Measurements from ENCODE around the gene MLH3. TPM values are rescaled to one million over a fixed set of nuclear protein-coding genes. Genes with fewer than 3 reads are reported as not detected.

Gene MLH3
- total and polyA plus RNA-seq, 2 experiments from 2014 or later, result 10.7 to 14.7 TPM

GRCh38 chr14:75015496-75015895, 35.8 kb downstream of the MLH3 start:
- no peaks in the 10 kb centered on the region for H3K9me3 Mint-ChIP-seq
- H3K4me1 Mint-ChIP-seq, result no peaks in the 10 kb centered on the region
- peaks cover 9% of the 10 kb centered on the region for H3K36me3 ChIP-seq (ENCODE audit: insufficient read depth)
- no peak for DNase-seq (ENCODE audit: low spot score)
- no peaks in the 10 kb centered on the region for H3K79me2 ChIP-seq (replicated peaks; ENCODE audit: insufficient read depth)
- TF ChIP-seq CREB1 (CRISPR knock-in tag; IDR thresholded peaks at IDR 0.05; ENCODE audit: low read depth) (no peak), ZNF462 (CRISPR knock-in tag; IDR thresholded peaks at IDR 0.05) (no peak)
- H4K20me1 ChIP-seq (replicated peaks; ENCODE audit: insufficient read depth), result no peaks in the 10 kb centered on the region
- H3K4me1 ChIP-seq (ENCODE audit: insufficient read depth), result no peaks in the 10 kb centered on the region
- H3F3A ChIP-seq (replicated peaks; ENCODE audit: low read depth), result no peaks in the 10 kb centered on the region
- no peak overlapping the region for H3K4me3 ChIP-seq
- no peaks in the 10 kb centered on the region for H3K27me3 ChIP-seq (ENCODE audit: insufficient read depth)
- peaks cover 14% of the 10 kb centered on the region for H3K36me3 Mint-ChIP-seq (ENCODE audit: low read depth)
- ATAC-seq, result no peak
- no peak overlapping the region for H2AFZ ChIP-seq
- no peaks in the 10 kb centered on the region for H3K27me3 Mint-ChIP-seq (ENCODE audit: insufficient read depth, low read depth, poor library complexity)
- no peaks in the 10 kb centered on the region for H3K9me2 ChIP-seq (ENCODE audit: insufficient read depth)
- no peak overlapping the region for H3K27ac Mint-ChIP-seq
- no peak overlapping the region for H3K4me3 Mint-ChIP-seq
- no peak overlapping the region for H3K4me2 ChIP-seq
- no peak overlapping the region for H3K27ac ChIP-seq (ENCODE audit: low read depth)

GRCh38 chr14:75013290-75013689, 38.0 kb downstream of the MLH3 start:
- no peaks in the 10 kb centered on the region for H3K9me2 ChIP-seq (ENCODE audit: insufficient read depth)
- no peak overlapping the region for H3K4me2 ChIP-seq
- H2AFZ ChIP-seq, result no peak overlapping the region
- Mint-ChIP-seq H3K36me3 (ENCODE audit: low read depth) (peaks cover 19% of the 10 kb centered on the region), H3K4me3 (no peak overlapping the region), H3K9me3 (no peaks in the 10 kb centered on the region), H3K4me1 (no peaks in the 10 kb centered on the region), H3K27ac (no peak overlapping the region), H3K27me3 (ENCODE audit: insufficient read depth, low read depth, poor library complexity) (no peaks in the 10 kb centered on the region)
- no peaks in the 10 kb centered on the region for H3K27me3 ChIP-seq (ENCODE audit: insufficient read depth)
- H3K4me3 ChIP-seq, result no peak overlapping the region
- DNase-seq (ENCODE audit: low spot score) (no peak), ATAC-seq (no peak)
- H3K27ac ChIP-seq (ENCODE audit: low read depth), result no peak overlapping the region
- H3F3A ChIP-seq (replicated peaks; ENCODE audit: low read depth), result no peaks in the 10 kb centered on the region
- H3K4me1 ChIP-seq (ENCODE audit: insufficient read depth), result no peaks in the 10 kb centered on the region
- peaks cover 6% of the 10 kb centered on the region; the same call in 1 of the 2 replicates for H3K36me3 ChIP-seq (ENCODE audit: insufficient read depth)
- no peaks in the 10 kb centered on the region for H3K79me2 ChIP-seq (replicated peaks; ENCODE audit: insufficient read depth)
- no peaks in the 10 kb centered on the region for H4K20me1 ChIP-seq (replicated peaks; ENCODE audit: insufficient read depth)
- TF ChIP-seq ZNF114 (CRISPR knock-in tag; IDR thresholded peaks at IDR 0.05) (no peak), NANOG (IDR thresholded peaks at IDR 0.05; ENCODE audit: borderline replicate concordance) (no peak), CTCF (conservative IDR thresholded peaks at IDR 0.05; ENCODE audit: low read depth in 2 of 2) (no peak), ETS1 (IDR thresholded peaks at IDR 0.05) (no peak), EZH2phosphoT487 (IDR thresholded peaks at IDR 0.05; ENCODE audit: unreplicated experiment) (no peak), REST (IDR thresholded peaks at IDR 0.05; ENCODE audit: unreplicated experiment) (no peak), JUNB (IDR thresholded peaks at IDR 0.05; ENCODE audit: unreplicated experiment) (no peak), CREB1 (CRISPR knock-in tag; IDR thresholded peaks at IDR 0.05; ENCODE audit: low read depth) (no peak), POLR2AphosphoS5 (IDR thresholded peaks at IDR 0.05; ENCODE audit: low read depth) (no peak)
